ENCODE results near the gene PTTG1IP.

PTTG1IP gene

GRCh38 chr21:44898851-44899767 is 25.6 kb upstream of the PTTG1IP start:
- no peak overlapping the region for H3K4me3 ChIP-seq (ENCODE audit: control insufficient read depth, low read depth, low read length)
- no peak for DNase-seq (ENCODE audit: low read depth)
- TF ChIP-seq, protein P1, sequence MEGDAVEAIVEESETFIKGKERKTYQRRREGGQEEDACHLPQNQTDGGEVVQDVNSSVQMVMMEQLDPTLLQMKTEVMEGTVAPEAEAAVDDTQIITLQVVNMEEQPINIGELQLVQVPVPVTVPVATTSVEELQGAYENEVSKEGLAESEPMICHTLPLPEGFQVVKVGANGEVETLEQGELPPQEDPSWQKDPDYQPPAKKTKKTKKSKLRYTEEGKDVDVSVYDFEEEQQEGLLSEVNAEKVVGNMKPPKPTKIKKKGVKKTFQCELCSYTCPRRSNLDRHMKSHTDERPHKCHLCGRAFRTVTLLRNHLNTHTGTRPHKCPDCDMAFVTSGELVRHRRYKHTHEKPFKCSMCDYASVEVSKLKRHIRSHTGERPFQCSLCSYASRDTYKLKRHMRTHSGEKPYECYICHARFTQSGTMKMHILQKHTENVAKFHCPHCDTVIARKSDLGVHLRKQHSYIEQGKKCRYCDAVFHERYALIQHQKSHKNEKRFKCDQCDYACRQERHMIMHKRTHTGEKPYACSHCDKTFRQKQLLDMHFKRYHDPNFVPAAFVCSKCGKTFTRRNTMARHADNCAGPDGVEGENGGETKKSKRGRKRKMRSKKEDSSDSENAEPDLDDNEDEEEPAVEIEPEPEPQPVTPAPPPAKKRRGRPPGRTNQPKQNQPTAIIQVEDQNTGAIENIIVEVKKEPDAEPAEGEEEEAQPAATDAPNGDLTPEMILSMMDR (conservative IDR thresholded peaks at IDR 0.05; ENCODE audit: control insufficient read depth, insufficient read depth, low read depth, low read length) = no peak

GRCh38 chr21:44898011-44898488 is 24.6 kb upstream of the PTTG1IP start:
- no peak for DNase-seq (ENCODE audit: low read depth)
- TF ChIP-seq, protein P1 (conservative IDR thresholded peaks at IDR 0.05; ENCODE audit: control insufficient read depth, insufficient read depth, low read depth, low read length) = no peak
- H3K4me3 ChIP-seq (ENCODE audit: control insufficient read depth, low read depth, low read length) = no peak overlapping the region

DNA sequence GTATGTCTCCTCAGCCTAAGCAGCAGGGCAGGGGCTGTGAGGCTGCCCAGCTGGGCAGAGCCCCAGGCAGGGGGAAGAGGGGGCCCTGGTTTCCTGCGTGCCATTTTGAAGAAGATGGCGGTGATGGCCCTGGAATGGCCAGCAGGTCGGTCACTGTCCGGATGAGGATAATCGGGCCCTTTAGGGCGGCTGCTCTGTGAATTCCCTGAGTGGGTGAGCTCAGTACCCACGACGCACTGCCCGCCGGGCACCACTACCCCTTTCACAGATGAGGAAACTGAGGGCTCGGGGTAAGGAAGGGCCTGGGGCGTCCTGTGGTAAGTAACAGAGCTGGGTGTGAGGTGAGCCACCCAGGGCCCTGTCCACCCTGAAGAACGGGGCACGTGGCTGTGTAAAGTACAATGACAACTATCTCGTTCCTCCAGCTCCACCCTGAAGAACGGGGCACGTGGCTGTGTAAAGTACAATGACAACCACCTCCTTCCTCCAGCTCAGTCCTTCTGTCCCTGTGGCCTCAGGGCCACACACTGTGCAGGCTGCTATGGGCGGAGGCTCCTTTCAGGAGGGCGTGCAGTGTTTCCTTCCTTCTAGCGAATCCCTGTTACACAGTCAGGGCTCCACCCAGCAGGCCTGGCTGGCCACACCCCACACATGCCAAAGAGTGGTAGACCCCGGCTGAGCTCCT is 24.0 kb upstream of the PTTG1IP start:
- TF ChIP-seq, protein P1 (conservative IDR thresholded peaks at IDR 0.05; ENCODE audit: control insufficient read depth, insufficient read depth, low read depth, low read length) = no peak
- no peak for DNase-seq (ENCODE audit: low read depth)
- H3K4me3 ChIP-seq (ENCODE audit: control insufficient read depth, low read depth, low read length) = no peak overlapping the region

- DNase-seq (ENCODE audit: low read depth) = no peak
- TF ChIP-seq, protein P1 (conservative IDR thresholded peaks at IDR 0.05; ENCODE audit: control insufficient read depth, insufficient read depth, low read depth, low read length) = no peak
- H3K4me3 ChIP-seq (ENCODE audit: control insufficient read depth, low read depth, low read length) = no peak overlapping the region
Measured at GRCh38 chr21:44896561-44897286, 23.2 kb upstream of the PTTG1IP start.

GRCh38 chr21:44895859-44896258 is 22.4 kb upstream of the PTTG1IP start:
- no peak for DNase-seq (ENCODE audit: low read depth)
- H3K4me3 ChIP-seq (ENCODE audit: control insufficient read depth, low read depth, low read length) = no peak overlapping the region
- TF ChIP-seq, protein P1 (conservative IDR thresholded peaks at IDR 0.05; ENCODE audit: control insufficient read depth, insufficient read depth, low read depth, low read length) = no peak

- H3K4me3 ChIP-seq (ENCODE audit: control insufficient read depth, low read depth, low read length) = no peak overlapping the region
- no peak for DNase-seq (ENCODE audit: low read depth)
- TF ChIP-seq, protein P1 (conservative IDR thresholded peaks at IDR 0.05; ENCODE audit: control insufficient read depth, insufficient read depth, low read depth, low read length) = no peak
Measured at GRCh38 chr21:44894687-44895302, 21.3 kb upstream of the PTTG1IP start.

Measured in fibroblast of mammary gland (primary cell).